ENCODE results near the gene EPOP.
A peak's percentile ranks its signal among the peaks of the same experiment; 100 is the strongest.

EPOP gene

DNA sequence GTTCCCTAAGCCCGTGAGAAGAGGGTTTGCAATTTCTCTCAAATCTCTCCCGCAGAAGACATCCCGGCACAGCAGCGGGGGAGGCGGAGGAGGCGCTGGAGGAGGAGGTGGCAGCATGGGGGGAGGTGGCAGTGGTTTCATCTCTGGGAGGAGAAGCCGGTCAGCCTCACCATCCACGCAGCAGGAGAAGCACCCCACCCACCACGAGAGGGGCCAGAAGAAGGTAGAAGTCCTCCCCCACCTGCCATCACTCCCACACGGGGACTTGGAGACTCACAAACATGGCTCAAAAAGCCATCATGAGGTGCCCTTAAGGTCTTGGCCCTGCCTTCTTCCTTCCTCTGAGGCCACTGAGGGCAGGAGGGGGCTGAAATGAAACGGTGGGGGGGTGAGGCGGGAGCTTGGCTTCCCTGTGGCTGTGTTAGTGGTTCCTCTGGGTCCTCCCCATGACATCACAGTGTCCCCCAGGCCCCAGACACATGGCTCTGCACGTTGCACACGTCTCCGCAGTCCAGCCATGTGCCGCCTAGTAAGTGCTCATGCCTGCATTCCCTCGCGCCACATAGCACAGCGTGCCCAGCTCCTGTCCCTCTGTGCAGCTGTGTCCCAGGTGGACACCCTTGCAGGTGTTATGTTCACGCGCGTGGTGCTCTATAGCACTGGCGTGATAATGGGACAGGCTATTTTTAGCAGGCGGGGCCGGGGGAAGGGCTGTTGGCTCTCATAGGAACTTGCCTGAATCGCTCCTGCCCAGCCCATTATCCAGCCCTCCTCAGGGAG, 37.2 kb upstream of the EPOP start:
- H3K4me3 Mint-ChIP-seq: peak overlapping the region in 1 of 3 experiments; percentile 21
- H3K27ac Mint-ChIP-seq: peak overlapping the region in 1 of 3 experiments; percentile 78
- H3K27me3 Mint-ChIP-seq (ENCODE audit: low read depth): peaks cover 4% of the 10 kb centered on the region
- H3K4me1 Mint-ChIP-seq: peaks cover 53% of the 10 kb centered on the region
- TF ChIP-seq, protein P1, sequence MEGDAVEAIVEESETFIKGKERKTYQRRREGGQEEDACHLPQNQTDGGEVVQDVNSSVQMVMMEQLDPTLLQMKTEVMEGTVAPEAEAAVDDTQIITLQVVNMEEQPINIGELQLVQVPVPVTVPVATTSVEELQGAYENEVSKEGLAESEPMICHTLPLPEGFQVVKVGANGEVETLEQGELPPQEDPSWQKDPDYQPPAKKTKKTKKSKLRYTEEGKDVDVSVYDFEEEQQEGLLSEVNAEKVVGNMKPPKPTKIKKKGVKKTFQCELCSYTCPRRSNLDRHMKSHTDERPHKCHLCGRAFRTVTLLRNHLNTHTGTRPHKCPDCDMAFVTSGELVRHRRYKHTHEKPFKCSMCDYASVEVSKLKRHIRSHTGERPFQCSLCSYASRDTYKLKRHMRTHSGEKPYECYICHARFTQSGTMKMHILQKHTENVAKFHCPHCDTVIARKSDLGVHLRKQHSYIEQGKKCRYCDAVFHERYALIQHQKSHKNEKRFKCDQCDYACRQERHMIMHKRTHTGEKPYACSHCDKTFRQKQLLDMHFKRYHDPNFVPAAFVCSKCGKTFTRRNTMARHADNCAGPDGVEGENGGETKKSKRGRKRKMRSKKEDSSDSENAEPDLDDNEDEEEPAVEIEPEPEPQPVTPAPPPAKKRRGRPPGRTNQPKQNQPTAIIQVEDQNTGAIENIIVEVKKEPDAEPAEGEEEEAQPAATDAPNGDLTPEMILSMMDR (IDR thresholded peaks at IDR 0.05; ENCODE audit: unreplicated experiment in 3 of 3): no peak
- H3K36me3 Mint-ChIP-seq (ENCODE audit: low read depth): peaks cover 46% of the 10 kb centered on the region
- H3K9me3 Mint-ChIP-seq: no peaks in the 10 kb centered on the region

- H3K4me1 Mint-ChIP-seq: peaks cover 60% of the 10 kb centered on the region
- peaks cover 42% of the 10 kb centered on the region for H3K36me3 Mint-ChIP-seq (ENCODE audit: low read depth)
- peaks cover 6% of the 10 kb centered on the region for H3K27me3 Mint-ChIP-seq (ENCODE audit: low read depth)
- peak overlapping the region in 2 of 3 experiments; percentile 52 to 78 for H3K27ac Mint-ChIP-seq
- no peaks in the 10 kb centered on the region for H3K9me3 Mint-ChIP-seq
- TF ChIP-seq, protein P1 (IDR thresholded peaks at IDR 0.05; ENCODE audit: unreplicated experiment in 3 of 3): no peak
- peak overlapping the region; percentile 7 to 43 (median 7) for H3K4me3 Mint-ChIP-seq
Measured at GRCh38 chr17:38710985-38711384, 36.2 kb upstream of the EPOP start.

GRCh38 chr17:38710604-38710962, 35.8 kb upstream of the EPOP start:
- peak overlapping the region; percentile 11 to 43 (median 37) for H3K4me3 Mint-ChIP-seq

GRCh38 chr17:38709864-38710603, 35.3 kb upstream of the EPOP start:
- TF ChIP-seq, protein P1 (IDR thresholded peaks at IDR 0.05; ENCODE audit: unreplicated experiment in 3 of 3): no peak

More at GRCh38 chr17:38710604-38710962, 35.8 kb upstream of the EPOP start:
- Mint-ChIP-seq H3K27me3 (ENCODE audit: low read depth) (peaks cover 7% of the 10 kb centered on the region), H3K9me3 (no peaks in the 10 kb centered on the region), H3K27ac (peak overlapping the region; percentile 50 to 78 (median 56)), H3K36me3 (ENCODE audit: low read depth) (peaks cover 38% of the 10 kb centered on the region), H3K4me1 (peaks cover 62% of the 10 kb centered on the region)
- TF ChIP-seq, protein P1 (IDR thresholded peaks at IDR 0.05; ENCODE audit: unreplicated experiment in 3 of 3): no peak

GRCh38 chr17:38709104-38709820, 34.5 kb upstream of the EPOP start:
- H3K27ac Mint-ChIP-seq: peak overlapping the region; percentile 33 to 78 (median 56)
- TF ChIP-seq, protein P1 (IDR thresholded peaks at IDR 0.05; ENCODE audit: unreplicated experiment in 3 of 3): no peak
- peak overlapping the region in 2 of 3 experiments; percentile 18 for H3K4me3 Mint-ChIP-seq
- no peaks in the 10 kb centered on the region for H3K9me3 Mint-ChIP-seq
- H3K36me3 Mint-ChIP-seq (ENCODE audit: low read depth): peaks cover 28% of the 10 kb centered on the region
- peaks cover 11% of the 10 kb centered on the region for H3K27me3 Mint-ChIP-seq (ENCODE audit: low read depth)
- H3K4me1 Mint-ChIP-seq: peaks cover 66% of the 10 kb centered on the region

More at GRCh38 chr17:38709864-38710603, 35.3 kb upstream of the EPOP start:
- Mint-ChIP-seq H3K27ac (peak overlapping the region; percentile 50 to 78 (median 56)), H3K36me3 (ENCODE audit: low read depth) (peaks cover 32% of the 10 kb centered on the region), H3K9me3 (no peaks in the 10 kb centered on the region), H3K27me3 (ENCODE audit: low read depth) (peaks cover 7% of the 10 kb centered on the region), H3K4me1 (peaks cover 62% of the 10 kb centered on the region), H3K4me3 (peak overlapping the region in 2 of 3 experiments; percentile 11 to 37)

All from nephron (organoid).